ENCODE measurements around the gene DKKL1. TPM values are rescaled to one million over a fixed set of nuclear protein-coding genes. Genes with fewer than 3 reads are reported as not detected.

The DKKL1 gene
- polyA plus RNA-seq, 2 of the 4 experiments (the other 2 are of a cell fraction): 0.37 to 0.53 TPM

DNA sequence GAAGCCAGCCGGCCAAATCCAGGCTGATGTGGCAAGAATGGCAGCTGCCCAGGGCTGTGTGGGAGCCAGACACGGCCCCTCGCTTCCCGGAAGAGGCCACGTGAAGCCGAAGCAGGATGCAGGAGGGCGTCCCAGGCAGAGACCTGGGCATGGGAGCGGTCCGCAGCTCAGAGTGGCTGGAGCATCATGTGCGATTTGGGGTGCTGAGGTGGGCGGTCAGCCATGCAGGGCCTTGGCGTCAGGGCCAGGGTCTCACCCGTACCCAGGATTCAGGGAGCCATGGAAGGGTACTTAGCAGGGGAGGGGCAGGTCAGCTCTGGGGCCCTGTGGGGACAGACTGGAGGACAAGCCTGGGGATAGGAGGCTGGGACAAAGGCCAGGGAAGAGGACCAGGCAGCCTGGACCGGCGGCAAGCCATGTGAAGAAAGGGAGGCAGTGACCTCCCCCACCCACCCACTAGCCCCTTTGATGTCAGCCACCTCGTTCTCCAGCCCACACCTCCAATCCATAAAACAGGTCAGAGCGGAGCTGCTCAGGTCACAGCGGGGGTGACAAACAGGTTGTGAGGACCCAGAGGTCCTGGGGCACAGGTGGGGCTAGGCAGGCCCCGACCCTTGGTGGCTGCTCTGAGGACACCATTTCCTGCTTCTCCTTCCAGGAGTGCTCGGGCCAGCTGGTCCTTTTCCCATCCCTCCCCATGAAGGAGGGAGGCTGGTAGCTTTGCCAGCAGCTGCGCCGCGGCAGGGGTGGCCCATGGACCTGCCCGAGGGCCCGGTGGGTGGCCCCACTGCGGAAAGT lies 26.7 kb downstream of the DKKL1 start:
- ChIA-PET POLR2A (no interaction called here), CTCF (interaction anchor here (0.9 to 10.9 kb wide), 19 partner anchors 12 to 595 kb away, joined by 3 to 244 read pairs (median 17); partner anchors contain the start of genes ALDH16A1, FLT3LG, GFY and PIH1D1)
- ATAC-seq: peak; percentile 6 to 11; a peak in 4 of 6 replicates
- no peak for FAIRE-seq
- H3K4me3 ChIP-seq: no peak overlapping the region
- H3K4me1 ChIP-seq: 0 out of 3 replicates have a peak, but pooled peaks cover 3% of the 10 kb centered on the region
- no peak overlapping the region for H3K4me2 ChIP-seq
- DNase-seq (ENCODE audit: low read depth in 1 of 2, low spot score in 1 of 2): no peak
- TF ChIP-seq POLR2A (IDR thresholded peaks at IDR 0.05; ENCODE audit: low read length): no peak
- TF ChIP-seq EP300 (IDR thresholded peaks at IDR 0.05): no peak
- no peak for TF ChIP-seq FOXS1 (CRISPR knock-in tag; IDR thresholded peaks at IDR 0.05)
- no peak for TF ChIP-seq NR3C1 (IDR thresholded peaks at IDR 0.05)
- no peak for TF ChIP-seq RNF2 (IDR thresholded peaks at IDR 0.05; ENCODE audit: borderline replicate concordance, low read depth)
- TF ChIP-seq ZSCAN20 (CRISPR knock-in tag; IDR thresholded peaks at IDR 0.05): no peak
- no peak for TF ChIP-seq EHF (CRISPR knock-in tag; IDR thresholded peaks at IDR 0.05)
- TF ChIP-seq, protein P1, sequence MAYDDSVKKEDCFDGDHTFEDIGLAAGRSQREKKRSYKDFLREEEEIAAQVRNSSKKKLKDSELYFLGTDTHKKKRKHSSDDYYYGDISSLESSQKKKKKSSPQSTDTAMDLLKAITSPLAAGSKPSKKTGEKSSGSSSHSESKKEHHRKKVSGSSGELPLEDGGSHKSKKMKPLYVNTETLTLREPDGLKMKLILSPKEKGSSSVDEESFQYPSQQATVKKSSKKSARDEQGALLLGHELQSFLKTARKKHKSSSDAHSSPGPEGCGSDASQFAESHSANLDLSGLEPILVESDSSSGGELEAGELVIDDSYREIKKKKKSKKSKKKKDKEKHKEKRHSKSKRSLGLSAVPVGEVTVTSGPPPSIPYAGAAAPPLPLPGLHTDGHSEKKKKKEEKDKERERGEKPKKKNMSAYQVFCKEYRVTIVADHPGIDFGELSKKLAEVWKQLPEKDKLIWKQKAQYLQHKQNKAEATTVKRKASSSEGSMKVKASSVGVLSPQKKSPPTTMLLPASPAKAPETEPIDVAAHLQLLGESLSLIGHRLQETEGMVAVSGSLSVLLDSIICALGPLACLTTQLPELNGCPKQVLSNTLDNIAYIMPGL (CRISPR knock-in tag; IDR thresholded peaks at IDR 0.05; ENCODE audit: borderline replicate concordance): no peak
- TF ChIP-seq TP53 (CRISPR knock-in tag; IDR thresholded peaks at IDR 0.05): no peak
- TF ChIP-seq, protein P2, sequence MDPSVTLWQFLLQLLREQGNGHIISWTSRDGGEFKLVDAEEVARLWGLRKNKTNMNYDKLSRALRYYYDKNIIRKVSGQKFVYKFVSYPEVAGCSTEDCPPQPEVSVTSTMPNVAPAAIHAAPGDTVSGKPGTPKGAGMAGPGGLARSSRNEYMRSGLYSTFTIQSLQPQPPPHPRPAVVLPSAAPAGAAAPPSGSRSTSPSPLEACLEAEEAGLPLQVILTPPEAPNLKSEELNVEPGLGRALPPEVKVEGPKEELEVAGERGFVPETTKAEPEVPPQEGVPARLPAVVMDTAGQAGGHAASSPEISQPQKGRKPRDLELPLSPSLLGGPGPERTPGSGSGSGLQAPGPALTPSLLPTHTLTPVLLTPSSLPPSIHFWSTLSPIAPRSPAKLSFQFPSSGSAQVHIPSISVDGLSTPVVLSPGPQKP (IDR thresholded peaks at IDR 0.05; ENCODE audit: low read depth, low read length): no peak
- no peak for TF ChIP-seq CHD2 (IDR thresholded peaks at IDR 0.05; ENCODE audit: low read length, partially characterized antibody)
- TF ChIP-seq HDAC2 (IDR thresholded peaks at IDR 0.05): no peak
- TF ChIP-seq, protein P3, sequence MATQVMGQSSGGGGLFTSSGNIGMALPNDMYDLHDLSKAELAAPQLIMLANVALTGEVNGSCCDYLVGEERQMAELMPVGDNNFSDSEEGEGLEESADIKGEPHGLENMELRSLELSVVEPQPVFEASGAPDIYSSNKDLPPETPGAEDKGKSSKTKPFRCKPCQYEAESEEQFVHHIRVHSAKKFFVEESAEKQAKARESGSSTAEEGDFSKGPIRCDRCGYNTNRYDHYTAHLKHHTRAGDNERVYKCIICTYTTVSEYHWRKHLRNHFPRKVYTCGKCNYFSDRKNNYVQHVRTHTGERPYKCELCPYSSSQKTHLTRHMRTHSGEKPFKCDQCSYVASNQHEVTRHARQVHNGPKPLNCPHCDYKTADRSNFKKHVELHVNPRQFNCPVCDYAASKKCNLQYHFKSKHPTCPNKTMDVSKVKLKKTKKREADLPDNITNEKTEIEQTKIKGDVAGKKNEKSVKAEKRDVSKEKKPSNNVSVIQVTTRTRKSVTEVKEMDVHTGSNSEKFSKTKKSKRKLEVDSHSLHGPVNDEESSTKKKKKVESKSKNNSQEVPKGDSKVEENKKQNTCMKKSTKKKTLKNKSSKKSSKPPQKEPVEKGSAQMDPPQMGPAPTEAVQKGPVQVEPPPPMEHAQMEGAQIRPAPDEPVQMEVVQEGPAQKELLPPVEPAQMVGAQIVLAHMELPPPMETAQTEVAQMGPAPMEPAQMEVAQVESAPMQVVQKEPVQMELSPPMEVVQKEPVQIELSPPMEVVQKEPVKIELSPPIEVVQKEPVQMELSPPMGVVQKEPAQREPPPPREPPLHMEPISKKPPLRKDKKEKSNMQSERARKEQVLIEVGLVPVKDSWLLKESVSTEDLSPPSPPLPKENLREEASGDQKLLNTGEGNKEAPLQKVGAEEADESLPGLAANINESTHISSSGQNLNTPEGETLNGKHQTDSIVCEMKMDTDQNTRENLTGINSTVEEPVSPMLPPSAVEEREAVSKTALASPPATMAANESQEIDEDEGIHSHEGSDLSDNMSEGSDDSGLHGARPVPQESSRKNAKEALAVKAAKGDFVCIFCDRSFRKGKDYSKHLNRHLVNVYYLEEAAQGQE (IDR thresholded peaks at IDR 0.05): no peak
- no peak for TF ChIP-seq JUNB (IDR thresholded peaks at IDR 0.05)
- TF ChIP-seq, protein P4, sequence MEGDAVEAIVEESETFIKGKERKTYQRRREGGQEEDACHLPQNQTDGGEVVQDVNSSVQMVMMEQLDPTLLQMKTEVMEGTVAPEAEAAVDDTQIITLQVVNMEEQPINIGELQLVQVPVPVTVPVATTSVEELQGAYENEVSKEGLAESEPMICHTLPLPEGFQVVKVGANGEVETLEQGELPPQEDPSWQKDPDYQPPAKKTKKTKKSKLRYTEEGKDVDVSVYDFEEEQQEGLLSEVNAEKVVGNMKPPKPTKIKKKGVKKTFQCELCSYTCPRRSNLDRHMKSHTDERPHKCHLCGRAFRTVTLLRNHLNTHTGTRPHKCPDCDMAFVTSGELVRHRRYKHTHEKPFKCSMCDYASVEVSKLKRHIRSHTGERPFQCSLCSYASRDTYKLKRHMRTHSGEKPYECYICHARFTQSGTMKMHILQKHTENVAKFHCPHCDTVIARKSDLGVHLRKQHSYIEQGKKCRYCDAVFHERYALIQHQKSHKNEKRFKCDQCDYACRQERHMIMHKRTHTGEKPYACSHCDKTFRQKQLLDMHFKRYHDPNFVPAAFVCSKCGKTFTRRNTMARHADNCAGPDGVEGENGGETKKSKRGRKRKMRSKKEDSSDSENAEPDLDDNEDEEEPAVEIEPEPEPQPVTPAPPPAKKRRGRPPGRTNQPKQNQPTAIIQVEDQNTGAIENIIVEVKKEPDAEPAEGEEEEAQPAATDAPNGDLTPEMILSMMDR (IDR thresholded peaks at IDR 0.05): no peak
- no peak for TF ChIP-seq SREBF2 (IDR thresholded peaks at IDR 0.05)
- TF ChIP-seq, protein P5, sequence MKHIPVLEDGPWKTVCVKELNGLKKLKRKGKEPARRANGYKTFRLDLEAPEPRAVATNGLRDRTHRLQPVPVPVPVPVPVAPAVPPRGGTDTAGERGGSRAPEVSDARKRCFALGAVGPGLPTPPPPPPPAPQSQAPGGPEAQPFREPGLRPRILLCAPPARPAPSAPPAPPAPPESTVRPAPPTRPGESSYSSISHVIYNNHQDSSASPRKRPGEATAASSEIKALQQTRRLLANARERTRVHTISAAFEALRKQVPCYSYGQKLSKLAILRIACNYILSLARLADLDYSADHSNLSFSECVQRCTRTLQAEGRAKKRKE (CRISPR knock-in tag; IDR thresholded peaks at IDR 0.05; ENCODE audit: low read depth): no peak
- no peak for TF ChIP-seq HOXB5 (CRISPR knock-in tag; IDR thresholded peaks at IDR 0.05)
- WGBS (ENCODE audit: missing lambda C conversion rate): 72% methylated on average over 26 of the region's 26 CpGs
- H3K9me3 ChIP-seq: no peaks in the 10 kb centered on the region
- no peak overlapping the region for H3K27ac ChIP-seq

Measured in A549 (cell line).